HG03460 (cell line): ENCODE measurements around the gene PAN3.

Source experiments
- ATAC-seq: cut with Tn5 transposase; IDR thresholded peaks from one replicate; pipeline ENCODE4 v1.9.1; 2021; ENCODE audit not compliant: unreplicated experiment

PAN3 gene

GRCh38 chr13:28299916-28300315 lies 161.6 kb downstream of the PAN3 start:
- no peak for ATAC-seq

- ATAC-seq: no peak
Measured at GRCh38 chr13:28301839-28302238, 163.5 kb downstream of the PAN3 start.

- no peak for ATAC-seq
Measured at GRCh38 chr13:28306325-28306724, 168.0 kb downstream of the PAN3 start.

- ATAC-seq: no peak
Measured at GRCh38 chr13:28313579-28313978, 175.2 kb downstream of the PAN3 start.

GRCh38 chr13:28314879-28315278 lies 176.5 kb downstream of the PAN3 start:
- ATAC-seq: no peak

GRCh38 chr13:28316129-28316528 lies 177.8 kb downstream of the PAN3 start:
- ATAC-seq: no peak

- ATAC-seq: no peak
Measured at GRCh38 chr13:28316836-28317235, 178.5 kb downstream of the PAN3 start.

GRCh38 chr13:28318496-28318895 lies 180.2 kb downstream of the PAN3 start:
- no peak for ATAC-seq

- ATAC-seq: no peak
Measured at GRCh38 chr13:28319528-28319927, 181.2 kb downstream of the PAN3 start.

- no peak for ATAC-seq
Measured at GRCh38 chr13:28320209-28320608, 181.9 kb downstream of the PAN3 start.

- ATAC-seq: no peak
Measured at GRCh38 chr13:28320884-28321574, 182.7 kb downstream of the PAN3 start.

- ATAC-seq: no peak
Measured at GRCh38 chr13:28321756-28322155, 183.4 kb downstream of the PAN3 start.

- no peak for ATAC-seq
Measured at GRCh38 chr13:28322256-28322905, 184.0 kb downstream of the PAN3 start.

GRCh38 chr13:28324181-28324789 lies 185.9 kb downstream of the PAN3 start:
- ATAC-seq: no peak

GRCh38 chr13:28325022-28325421 lies 186.7 kb downstream of the PAN3 start:
- ATAC-seq: no peak

GRCh38 chr13:28326056-28326455 lies 187.7 kb downstream of the PAN3 start:
- ATAC-seq: no peak

GRCh38 chr13:28327373-28328270 lies 189.3 kb downstream of the PAN3 start:
- no peak for ATAC-seq

GRCh38 chr13:28328271-28328607 lies 189.9 kb downstream of the PAN3 start:
- ATAC-seq: no peak

- ATAC-seq: no peak
Measured at GRCh38 chr13:28329395-28330158, 191.2 kb downstream of the PAN3 start.

GRCh38 chr13:28333204-28333881 lies 195.0 kb downstream of the PAN3 start:
- ATAC-seq: no peak
